ENCODE results near the gene CCDC92. TPM values are rescaled to one million over a fixed set of nuclear protein-coding genes. Genes with fewer than 3 reads are reported as not detected.

Gene CCDC92
- polyA plus RNA-seq, 1 experiment = 35.9 TPM

DNA sequence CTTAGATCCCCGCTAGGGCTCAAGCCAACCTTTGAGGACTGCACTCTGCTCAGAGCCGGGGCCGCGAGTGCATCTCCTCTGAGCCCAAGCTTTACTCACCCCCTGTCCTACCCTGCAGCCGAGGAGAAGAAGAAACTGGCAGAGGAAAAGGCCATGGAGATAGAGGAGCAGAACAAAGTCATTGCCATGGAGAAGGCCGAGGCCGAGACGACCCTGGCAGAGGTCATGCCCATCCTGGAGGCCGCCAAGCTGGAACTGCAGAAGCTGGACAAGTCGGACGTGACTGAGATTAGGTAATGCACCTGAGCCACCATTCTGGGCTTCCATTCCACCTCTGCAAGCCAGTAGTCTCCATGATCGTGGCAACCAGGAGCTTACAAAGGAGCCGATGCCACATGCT, 69.8 kb downstream of the CCDC92 start:
- Histone ChIP-seq H3K4me3 (ENCODE audit: low read depth, low read length) (no peak overlapping the region), H3K27me3 (ENCODE audit: control insufficient read depth, insufficient read depth, low read length) (no peaks in the 10 kb centered on the region; the same call in 1 of the 2 replicates), H3K36me3 (ENCODE audit: control insufficient read depth, insufficient read depth, low read length) (no peaks in the 10 kb centered on the region)
- no peak for TF ChIP-seq CTCF (IDR thresholded peaks at IDR 0.05; ENCODE audit: insufficient read depth, low read depth, low read length)
- ChIA-PET POLR2A (no interaction called here), CTCF (interaction anchor here (3.6 kb wide), 1 partner anchor 83 kb away, joined by 48 read pairs; no protein-coding TSS in a partner anchor)
- DNase-seq (ENCODE audit: low read depth) = no peak

DNA sequence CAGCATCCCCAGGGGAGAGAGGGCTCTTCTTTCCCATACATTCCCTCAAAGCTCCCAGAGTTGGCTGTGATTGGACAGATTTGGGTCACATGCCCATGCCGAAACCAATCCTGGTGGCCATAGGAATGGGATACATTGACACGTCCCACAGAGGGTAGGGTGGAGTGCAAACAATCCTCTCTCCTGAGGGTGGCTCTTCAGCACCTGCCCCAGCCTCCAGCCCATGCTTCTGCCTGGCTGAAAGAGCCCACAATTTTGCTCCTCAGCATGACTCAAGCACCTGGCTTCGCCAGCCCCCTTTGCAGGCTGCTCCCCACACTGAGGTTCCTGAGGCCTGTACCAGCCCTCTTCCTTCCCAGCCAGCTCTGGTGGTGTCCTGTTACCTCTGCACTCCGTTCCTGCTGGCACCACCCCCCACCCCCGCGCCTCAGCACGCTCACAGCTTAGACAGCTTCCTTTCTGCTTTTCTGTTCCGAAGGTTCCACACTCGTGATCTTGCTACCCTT, 71.7 kb downstream of the CCDC92 start:
- CTCF ChIA-PET = interaction anchor here (1.3 kb wide), 1 partner anchor 83 kb away, joined by 3 read pairs; no protein-coding TSS in a partner anchor
- no peak for DNase-seq (ENCODE audit: low read depth)
- no peaks in the 10 kb centered on the region; the same call in 1 of the 2 replicates for H3K27me3 ChIP-seq (ENCODE audit: control insufficient read depth, insufficient read depth, low read length)
- no peaks in the 10 kb centered on the region for H3K36me3 ChIP-seq (ENCODE audit: control insufficient read depth, insufficient read depth, low read length)
- POLR2A ChIA-PET = no interaction called here
- TF ChIP-seq CTCF (IDR thresholded peaks at IDR 0.05; ENCODE audit: insufficient read depth, low read depth, low read length) = no peak
- H3K4me3 ChIP-seq (ENCODE audit: low read depth, low read length) = no peak overlapping the region

GRCh38 chr12:123899368-123899767, 73.3 kb downstream of the CCDC92 start:
- CTCF ChIA-PET = interaction anchor here (1.3 kb wide), 1 partner anchor 73 kb away, joined by 3 read pairs; the partner anchor contains the start of gene CCDC92

GRCh38 chr12:123898673-123899072, 74.0 kb downstream of the CCDC92 start:
- H3K4me3 ChIP-seq (ENCODE audit: low read depth, low read length) = no peak overlapping the region
- CTCF ChIA-PET = interaction anchor here (1.1 to 1.3 kb wide), 2 partner anchors 32 to 74 kb away, joined by 3 to 4 read pairs; partner anchors contain the start of gene CCDC92
- no peaks in the 10 kb centered on the region for H3K36me3 ChIP-seq (ENCODE audit: control insufficient read depth, insufficient read depth, low read length)
- TF ChIP-seq CTCF (IDR thresholded peaks at IDR 0.05; ENCODE audit: insufficient read depth, low read depth, low read length) = no peak
- POLR2A ChIA-PET = no interaction called here
- no peak for DNase-seq (ENCODE audit: low read depth)
- peaks cover 2% of the 10 kb centered on the region; the same call in 1 of the 2 replicates for H3K27me3 ChIP-seq (ENCODE audit: control insufficient read depth, insufficient read depth, low read length)

More at GRCh38 chr12:123899368-123899767, 73.3 kb downstream of the CCDC92 start:
- POLR2A ChIA-PET = no interaction called here
- DNase-seq (ENCODE audit: low read depth) = no peak
- Histone ChIP-seq H3K4me3 (ENCODE audit: low read depth, low read length) (no peak overlapping the region), H3K36me3 (ENCODE audit: control insufficient read depth, insufficient read depth, low read length) (no peaks in the 10 kb centered on the region), H3K27me3 (ENCODE audit: control insufficient read depth, insufficient read depth, low read length) (no peaks in the 10 kb centered on the region; the same call in 1 of the 2 replicates)
- TF ChIP-seq CTCF (IDR thresholded peaks at IDR 0.05; ENCODE audit: insufficient read depth, low read depth, low read length) = no peak

GRCh38 chr12:123897221-123897620, 75.4 kb downstream of the CCDC92 start:
- peak; percentile 44 for DNase-seq (ENCODE audit: low read depth)
- Histone ChIP-seq H3K36me3 (ENCODE audit: control insufficient read depth, insufficient read depth, low read length) (no peaks in the 10 kb centered on the region), H3K4me3 (ENCODE audit: low read depth, low read length) (peak overlapping the region; percentile 44), H3K27me3 (ENCODE audit: control insufficient read depth, insufficient read depth, low read length) (peaks cover 5% of the 10 kb centered on the region)
- ChIA-PET CTCF (no interaction called here), POLR2A (no interaction called here)
- no peak for TF ChIP-seq CTCF (IDR thresholded peaks at IDR 0.05; ENCODE audit: insufficient read depth, low read depth, low read length)

Data from BJ (cell line).